Pancreas (tissue), 10 donors: ENCODE data around the gene CNTNAP5. TPM values are rescaled to one million over a fixed set of nuclear protein-coding genes. Genes with fewer than 3 reads are reported as not detected.

Source experiments
- ATAC-seq, 4 donors: fragments of 200-7000 bp; cut with Tn5 transposase; one replicate each; pipeline versions ENCODE4 v1.8.0 to v1.9.1; 2020; ENCODE audit warnings: mild to moderate bottlenecking in 4 of 4, moderate library complexity in 4 of 4
- DNase-seq, 6 donors: peaks; one replicate each; pipeline ENCODE4 v3.0.0-alpha.2; 2020
- FAIRE-seq: peaks from 2 replicates; lab custom pipeline; 2012; peaks lifted over from hg19 to GRCh38; lab: Jason Lieb, UNC
- H3K27ac ChIP-seq, 4 donors: fragments of 200-600 bp; sonication (generic); 1 replicate in 3 of 4; 2 replicates in 1 of 4; pipeline versions ENCODE4 v1.5.0 to v1.8.0; 2020
- H3K27me3 ChIP-seq, 4 donors: fragments of 200-600 bp; one replicate each; pipeline ENCODE4 v1.8.0; 2021
- H3K36me3 ChIP-seq, 3 donors: fragments of 200-600 bp; sonication (generic) in 1 of 3; one replicate each; pipeline versions ENCODE4 v1.5.0 to v1.8.0; 2020 to 2021
- H3K4me1 ChIP-seq, 3 donors: fragments of 200-600 bp; one replicate each; pipeline ENCODE4 v1.8.0; 2021
- H3K4me3 ChIP-seq, 4 donors: fragments of 200-600 bp; sonication (generic) in 2 of 4; one replicate each; pipeline versions ENCODE4 v1.5.0 to v1.8.0; 2020 to 2021
- H3K9me3 ChIP-seq, 4 donors: fragments of 200-600 bp; one replicate each; pipeline ENCODE4 v1.8.0; 2021
- CTCF ChIP-seq, 4 donors: fragments of 200-600 bp; sonication (generic) in 3 of 4; IDR thresholded peaks; one replicate each; pipeline versions ENCODE4 v1.5.0 to v1.8.0; 2021; ENCODE audit warnings: antibody characterized with exemption in 4 of 4
- WGBS, 2 donors: extraction: QIAGEN DNeasy Blood & Tissue Kit; methylation state at CpG; one replicate each; pipeline ENCODE4 v1.1.7; 2013; 5-methylcytosine and 5-hydroxymethylcytosine counted together
- intact Hi-C, 3 donors: fragments of 100-400 bp; cut with DNase I; formaldehyde crosslinking; loops; one replicate each; pipeline versions ENCODE4 v1.11.1 to v1.14.2; 2022
- polyA plus RNA-seq, 2 donors: library from polyadenylated mRNA; stranded (reverse); fragments of 200-250 nt; gene quantifications; one replicate each; pipeline ENCODE4 v1.2.3, GENCODE V29; 2013
- total RNA-seq, 6 donors: library from RNA; stranded (reverse); fragmentation: NEBNext Ultra II Directional in 4 of 6; extraction: Animal tissue kit (Norgen Biotek cat#: 25700) in 4 of 6; gene quantifications; one replicate each; pipeline versions ENCODE4 v1.2.1 to v1.2.4, GENCODE V29; 2021 to 2023
- donor health status: healthy with polysubstance abuse.
- donor health status: DM: no; HTN: no; CAD: no; lungs with moderate emphysema.
- donor health status: DM: no; HTN: no; CAD: no.
- donor health status: control.
- donor health status: control.
- donor health status: Bipolar disorder and iron deficiency.
- donor health status: DM: yes; HTN: yes; CAD: no.
- donor health status: DM: no; HTN: no; CAD: no.
- donor health status: DM: no; HTN: no; CAD: no.
- donor health status: DM: yes; HTN: yes; CAD: no.

Gene CNTNAP5
- total and polyA plus RNA-seq, 8 donors, result 0.05 to 0.43 (median 0.12) TPM

- Histone ChIP-seq H3K27ac (no peak overlapping the region), H3K36me3 (no peaks in the 10 kb centered on the region), H3K9me3 (no peaks in the 10 kb centered on the region), H3K27me3 (no peaks in the 10 kb centered on the region), H3K4me1 (no peaks in the 10 kb centered on the region), H3K4me3 (no peak overlapping the region)
- ATAC-seq (no peak), DNase-seq (no peak), FAIRE-seq (no peak)
- WGBS, 2 donors, result 58 to 65% methylated on average over 1 of the region's 1 CpG
- intact Hi-C loops, result no loop called here
- TF ChIP-seq CTCF (IDR thresholded peaks at IDR 0.05), result no peak
Observed at GRCh38 chr2:124959581-124959980, 934.5 kb downstream of the CNTNAP5 start.

DNA sequence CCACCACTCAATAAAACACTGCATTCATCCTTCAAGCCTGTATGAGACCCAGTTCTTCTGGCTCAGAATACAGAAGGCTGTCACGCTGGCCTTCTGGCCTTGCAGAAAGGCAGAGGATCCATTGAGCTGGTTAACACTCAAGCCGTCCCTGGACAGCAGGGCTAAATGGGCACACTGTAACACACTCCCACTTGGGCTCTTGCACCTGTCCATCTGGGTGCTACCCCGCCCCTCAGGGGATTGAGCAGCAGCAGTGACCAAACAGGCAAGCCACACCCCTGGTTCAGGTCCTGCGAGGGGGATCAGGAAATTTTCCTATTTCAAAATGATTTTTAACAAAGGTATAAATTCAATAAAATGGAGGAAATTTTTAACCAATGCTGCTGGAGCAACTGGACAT, 936.0 kb downstream of the CNTNAP5 start:
- no peak for DNase-seq
- H3K27me3 ChIP-seq, result no peaks in the 10 kb centered on the region

More for the DNA sequence above, 936.0 kb downstream of the CNTNAP5 start:
- intact Hi-C loops, result no loop called here
- Histone ChIP-seq H3K27ac (no peak overlapping the region), H3K36me3 (no peaks in the 10 kb centered on the region), H3K4me3 (no peak overlapping the region), H3K4me1 (no peaks in the 10 kb centered on the region), H3K9me3 (no peaks in the 10 kb centered on the region)
- ATAC-seq (no peak), FAIRE-seq (no peak)
- 63 to 75% methylated on average over 4 of the region's 4 CpGs for WGBS, 2 donors
- TF ChIP-seq CTCF (IDR thresholded peaks at IDR 0.05), result no peak
